WTC11 (cell line): Measurements from ENCODE around the gene ENHO. TPM values are rescaled to one million over a fixed set of nuclear protein-coding genes. Genes with fewer than 3 reads are reported as not detected.

Source experiments
- ATAC-seq: fragments of 200-7000 bp; cut with Tn5 transposase; 2 replicates; pipeline ENCODE4 v1.10.0; 2021; ENCODE audit warnings: mild to moderate bottlenecking, moderate library complexity
- CTCF ChIA-PET: fragments of 300-600 bp; sonication (Branson Sonifier 250); formaldehyde crosslinking; loops from one replicate; lab custom pipeline; 2021; ENCODE audit warnings: antibody characterized with exemption; lab: Charles Lee
- POLR2A ChIA-PET: fragments of 350-600 bp; sonication (Branson Sonifier 250); formaldehyde crosslinking; loops from one replicate; lab custom pipeline; 2021; ENCODE audit warnings: antibody characterized with exemption; lab: Charles Lee
- DNase-seq: peaks from one replicate; pipeline ENCODE4 v3.0.0; 2021; ENCODE audit warnings: low spot score
- H3K27ac Mint-ChIP-seq: 2 replicates; pipeline ENCODE4 v1.8.0; 2021; ENCODE audit warnings: mixed read lengths
- H3K27me3 Mint-ChIP-seq: 2 replicates; pipeline ENCODE4 v1.8.0; 2021; ENCODE audit warnings: low read depth, mild to moderate bottlenecking, moderate library complexity, mixed read lengths
- H3K36me3 Mint-ChIP-seq: 2 replicates; pipeline ENCODE4 v1.8.0; 2021; ENCODE audit warnings: mixed read lengths
- H3K4me1 Mint-ChIP-seq: 2 replicates; pipeline ENCODE4 v1.8.0; 2022; ENCODE audit warnings: mixed read lengths
- H3K4me3 Mint-ChIP-seq: 2 replicates; pipeline ENCODE4 v1.8.0; 2021; ENCODE audit warnings: mild to moderate bottlenecking, moderate library complexity, mixed read lengths
- H3K9me3 Mint-ChIP-seq: 2 replicates; pipeline ENCODE4 v1.8.0; 2021; ENCODE audit warnings: mixed read lengths
- ATF1 ChIP-seq: sonication (generic); formaldehyde crosslinking; IDR thresholded peaks from 2 replicates; pipeline ENCODE4 v1.8.1; 2023; ENCODE audit warnings: mild to moderate bottlenecking, moderate library complexity, missing genetic modification reagents
- FOXK1 ChIP-seq: sonication (generic); formaldehyde crosslinking; IDR thresholded peaks from 2 replicates; pipeline ENCODE4 v1.8.0; 2022; ENCODE audit warnings: mild to moderate bottlenecking, moderate library complexity, missing genetic modification reagents
- GRHL2 ChIP-seq: fragments of 250-450 bp; sonication (Bioruptor Pico); IDR thresholded peaks from 2 replicates; pipeline ENCODE4 v1.8.0; 2022; ENCODE audit warnings: mild to moderate bottlenecking, moderate library complexity; ENCODE audit not compliant: insufficient replicate concordance, severe bottlenecking
- GTF2I ChIP-seq: fragments of 250-450 bp; sonication (Bioruptor Pico); conservative IDR thresholded peaks from 2 replicates; pipeline ENCODE4 v1.4.0; 2021; ENCODE audit warnings: mild to moderate bottlenecking
- JAZF1 ChIP-seq: fragments of 250-450 bp; sonication (Bioruptor Pico); IDR thresholded peaks from 2 replicates; pipeline ENCODE4 v1.9.0; 2021; ENCODE audit warnings: moderate library complexity, mild to moderate bottlenecking, inconsistent platforms
- NFE2L1 ChIP-seq: sonication (generic); formaldehyde crosslinking; IDR thresholded peaks from 2 replicates; pipeline ENCODE4 v1.8.1; 2023; ENCODE audit warnings: missing genetic modification reagents
- NFYB ChIP-seq: sonication (generic); formaldehyde crosslinking; conservative IDR thresholded peaks from 2 replicates; pipeline ENCODE4 v1.8.0; 2022; ENCODE audit warnings: low read depth, missing genetic modification reagents
- RELA ChIP-seq: sonication (generic); formaldehyde crosslinking; IDR thresholded peaks from 2 replicates; pipeline ENCODE4 v1.8.1; 2022; ENCODE audit warnings: missing genetic modification reagents, mild to moderate bottlenecking, borderline replicate concordance
- SP1 ChIP-seq: sonication (generic); formaldehyde crosslinking; conservative IDR thresholded peaks from 2 replicates; pipeline ENCODE4 v1.8.1; 2022; ENCODE audit warnings: missing genetic modification reagents
- ZNF317 ChIP-seq: sonication (generic); formaldehyde crosslinking; IDR thresholded peaks from 2 replicates; pipeline ENCODE4 v1.8.1; 2023; ENCODE audit warnings: low read depth, mild to moderate bottlenecking, moderate library complexity, missing genetic modification reagents, borderline replicate concordance
- ZNF396 ChIP-seq: fragments of 250-450 bp; sonication (Bioruptor Pico); IDR thresholded peaks from 2 replicates; pipeline ENCODE4 v1.8.0; 2021; ENCODE audit warnings: mild to moderate bottlenecking, moderate library complexity, borderline replicate concordance
- total RNA-seq: library from RNA; stranded (reverse); gene quantifications from 3 replicates; pipeline ENCODE4 v1.2.3, GENCODE V29; 2021
- TF ChIP-seq, protein P1 (sequence below): fragments of 250-450 bp; sonication (Bioruptor Pico); IDR thresholded peaks from 2 replicates; pipeline ENCODE4 v1.9.0; 2021; ENCODE audit warnings: moderate library complexity, mild to moderate bottlenecking, inconsistent platforms, borderline replicate concordance
- TF ChIP-seq, protein P2 (sequence below): fragments of 250-450 bp; sonication (Bioruptor Pico); IDR thresholded peaks from 2 replicates; pipeline ENCODE4 v1.9.0; 2021; ENCODE audit warnings: mild to moderate bottlenecking
- TF ChIP-seq, protein P3 (sequence below): fragments of 250-450 bp; sonication (Bioruptor Pico); IDR thresholded peaks from 2 replicates; pipeline ENCODE4 v1.9.0; 2021; ENCODE audit warnings: mild to moderate bottlenecking
- TF ChIP-seq, protein P4 (sequence below): fragments of 250-450 bp; sonication (Bioruptor Pico); IDR thresholded peaks from 2 replicates; pipeline ENCODE4 v1.9.0; 2021; ENCODE audit warnings: mild to moderate bottlenecking, borderline replicate concordance
- TF ChIP-seq, protein P5 (sequence below): fragments of 250-450 bp; sonication (Bioruptor Pico); conservative IDR thresholded peaks from 2 replicates; pipeline ENCODE4 v1.9.0; 2021; ENCODE audit warnings: mild to moderate bottlenecking
- TF ChIP-seq, protein P6 (sequence below): sonication (generic); formaldehyde crosslinking; conservative IDR thresholded peaks from 2 replicates; pipeline ENCODE4 v1.8.1; 2022; ENCODE audit warnings: mild to moderate bottlenecking, missing genetic modification reagents

ENHO gene
- total RNA-seq, 1 experiment from 2014 or later = 28.3 TPM

DNA sequence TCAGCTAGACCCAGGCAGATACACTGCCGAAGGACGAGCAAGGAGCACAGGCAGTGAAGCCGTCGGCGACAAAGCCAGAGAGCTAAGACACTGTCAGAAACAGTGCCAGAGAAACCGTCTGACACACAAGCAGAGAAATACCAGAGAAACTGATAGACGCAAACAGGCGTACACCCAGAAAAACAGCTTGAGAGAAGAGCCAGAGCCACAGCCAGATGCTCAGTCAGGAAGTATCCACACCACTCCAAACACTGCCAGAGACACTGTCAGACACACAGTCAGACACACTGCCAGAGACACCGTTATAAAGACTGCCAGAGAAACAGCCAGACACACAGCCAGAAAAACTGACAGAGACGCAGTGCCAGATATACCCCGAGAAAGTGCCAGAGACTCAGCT lies 47.6 kb upstream of the ENHO start:
- Mint-ChIP-seq H3K27ac (0 out of 2 replicates have a peak overlapping the region, but pooled peaks have one; percentile 13), H3K4me1 (peaks cover 27% of the 10 kb centered on the region)
- TF ChIP-seq ATF1 (CRISPR knock-in tag) = no peak
- no peak for TF ChIP-seq GTF2I (CRISPR knock-in tag)
- TF ChIP-seq, protein P1, sequence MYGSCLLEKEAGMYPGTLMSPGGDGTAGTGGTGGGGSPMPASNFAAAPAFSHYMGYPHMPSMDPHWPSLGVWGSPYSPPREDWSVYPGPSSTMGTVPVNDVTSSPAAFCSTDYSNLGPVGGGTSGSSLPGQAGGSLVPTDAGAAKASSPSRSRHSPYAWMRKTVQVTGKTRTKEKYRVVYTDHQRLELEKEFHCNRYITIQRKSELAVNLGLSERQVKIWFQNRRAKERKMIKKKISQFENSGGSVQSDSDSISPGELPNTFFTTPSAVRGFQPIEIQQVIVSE (CRISPR knock-in tag) = no peak
- no peak for TF ChIP-seq GRHL2
- no peak for TF ChIP-seq ZNF317
- TF ChIP-seq FOXK1 (CRISPR knock-in tag) = no peak
- no peak for TF ChIP-seq ZNF396 (CRISPR knock-in tag)
- TF ChIP-seq, protein P2, sequence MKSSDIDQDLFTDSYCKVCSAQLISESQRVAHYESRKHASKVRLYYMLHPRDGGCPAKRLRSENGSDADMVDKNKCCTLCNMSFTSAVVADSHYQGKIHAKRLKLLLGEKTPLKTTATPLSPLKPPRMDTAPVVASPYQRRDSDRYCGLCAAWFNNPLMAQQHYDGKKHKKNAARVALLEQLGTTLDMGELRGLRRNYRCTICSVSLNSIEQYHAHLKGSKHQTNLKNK (CRISPR knock-in tag) = no peak
- no peak for TF ChIP-seq NFE2L1 (CRISPR knock-in tag)
- TF ChIP-seq, protein P3, sequence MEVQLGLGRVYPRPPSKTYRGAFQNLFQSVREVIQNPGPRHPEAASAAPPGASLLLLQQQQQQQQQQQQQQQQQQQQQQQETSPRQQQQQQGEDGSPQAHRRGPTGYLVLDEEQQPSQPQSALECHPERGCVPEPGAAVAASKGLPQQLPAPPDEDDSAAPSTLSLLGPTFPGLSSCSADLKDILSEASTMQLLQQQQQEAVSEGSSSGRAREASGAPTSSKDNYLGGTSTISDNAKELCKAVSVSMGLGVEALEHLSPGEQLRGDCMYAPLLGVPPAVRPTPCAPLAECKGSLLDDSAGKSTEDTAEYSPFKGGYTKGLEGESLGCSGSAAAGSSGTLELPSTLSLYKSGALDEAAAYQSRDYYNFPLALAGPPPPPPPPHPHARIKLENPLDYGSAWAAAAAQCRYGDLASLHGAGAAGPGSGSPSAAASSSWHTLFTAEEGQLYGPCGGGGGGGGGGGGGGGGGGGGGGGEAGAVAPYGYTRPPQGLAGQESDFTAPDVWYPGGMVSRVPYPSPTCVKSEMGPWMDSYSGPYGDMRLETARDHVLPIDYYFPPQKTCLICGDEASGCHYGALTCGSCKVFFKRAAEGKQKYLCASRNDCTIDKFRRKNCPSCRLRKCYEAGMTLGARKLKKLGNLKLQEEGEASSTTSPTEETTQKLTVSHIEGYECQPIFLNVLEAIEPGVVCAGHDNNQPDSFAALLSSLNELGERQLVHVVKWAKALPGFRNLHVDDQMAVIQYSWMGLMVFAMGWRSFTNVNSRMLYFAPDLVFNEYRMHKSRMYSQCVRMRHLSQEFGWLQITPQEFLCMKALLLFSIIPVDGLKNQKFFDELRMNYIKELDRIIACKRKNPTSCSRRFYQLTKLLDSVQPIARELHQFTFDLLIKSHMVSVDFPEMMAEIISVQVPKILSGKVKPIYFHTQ (CRISPR knock-in tag) = no peak
- TF ChIP-seq NFYB (CRISPR knock-in tag) = no peak
- TF ChIP-seq, protein P4, sequence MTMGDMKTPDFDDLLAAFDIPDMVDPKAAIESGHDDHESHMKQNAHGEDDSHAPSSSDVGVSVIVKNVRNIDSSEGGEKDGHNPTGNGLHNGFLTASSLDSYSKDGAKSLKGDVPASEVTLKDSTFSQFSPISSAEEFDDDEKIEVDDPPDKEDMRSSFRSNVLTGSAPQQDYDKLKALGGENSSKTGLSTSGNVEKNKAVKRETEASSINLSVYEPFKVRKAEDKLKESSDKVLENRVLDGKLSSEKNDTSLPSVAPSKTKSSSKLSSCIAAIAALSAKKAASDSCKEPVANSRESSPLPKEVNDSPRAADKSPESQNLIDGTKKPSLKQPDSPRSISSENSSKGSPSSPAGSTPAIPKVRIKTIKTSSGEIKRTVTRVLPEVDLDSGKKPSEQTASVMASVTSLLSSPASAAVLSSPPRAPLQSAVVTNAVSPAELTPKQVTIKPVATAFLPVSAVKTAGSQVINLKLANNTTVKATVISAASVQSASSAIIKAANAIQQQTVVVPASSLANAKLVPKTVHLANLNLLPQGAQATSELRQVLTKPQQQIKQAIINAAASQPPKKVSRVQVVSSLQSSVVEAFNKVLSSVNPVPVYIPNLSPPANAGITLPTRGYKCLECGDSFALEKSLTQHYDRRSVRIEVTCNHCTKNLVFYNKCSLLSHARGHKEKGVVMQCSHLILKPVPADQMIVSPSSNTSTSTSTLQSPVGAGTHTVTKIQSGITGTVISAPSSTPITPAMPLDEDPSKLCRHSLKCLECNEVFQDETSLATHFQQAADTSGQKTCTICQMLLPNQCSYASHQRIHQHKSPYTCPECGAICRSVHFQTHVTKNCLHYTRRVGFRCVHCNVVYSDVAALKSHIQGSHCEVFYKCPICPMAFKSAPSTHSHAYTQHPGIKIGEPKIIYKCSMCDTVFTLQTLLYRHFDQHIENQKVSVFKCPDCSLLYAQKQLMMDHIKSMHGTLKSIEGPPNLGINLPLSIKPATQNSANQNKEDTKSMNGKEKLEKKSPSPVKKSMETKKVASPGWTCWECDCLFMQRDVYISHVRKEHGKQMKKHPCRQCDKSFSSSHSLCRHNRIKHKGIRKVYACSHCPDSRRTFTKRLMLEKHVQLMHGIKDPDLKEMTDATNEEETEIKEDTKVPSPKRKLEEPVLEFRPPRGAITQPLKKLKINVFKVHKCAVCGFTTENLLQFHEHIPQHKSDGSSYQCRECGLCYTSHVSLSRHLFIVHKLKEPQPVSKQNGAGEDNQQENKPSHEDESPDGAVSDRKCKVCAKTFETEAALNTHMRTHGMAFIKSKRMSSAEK = no peak
- TF ChIP-seq, protein P5, sequence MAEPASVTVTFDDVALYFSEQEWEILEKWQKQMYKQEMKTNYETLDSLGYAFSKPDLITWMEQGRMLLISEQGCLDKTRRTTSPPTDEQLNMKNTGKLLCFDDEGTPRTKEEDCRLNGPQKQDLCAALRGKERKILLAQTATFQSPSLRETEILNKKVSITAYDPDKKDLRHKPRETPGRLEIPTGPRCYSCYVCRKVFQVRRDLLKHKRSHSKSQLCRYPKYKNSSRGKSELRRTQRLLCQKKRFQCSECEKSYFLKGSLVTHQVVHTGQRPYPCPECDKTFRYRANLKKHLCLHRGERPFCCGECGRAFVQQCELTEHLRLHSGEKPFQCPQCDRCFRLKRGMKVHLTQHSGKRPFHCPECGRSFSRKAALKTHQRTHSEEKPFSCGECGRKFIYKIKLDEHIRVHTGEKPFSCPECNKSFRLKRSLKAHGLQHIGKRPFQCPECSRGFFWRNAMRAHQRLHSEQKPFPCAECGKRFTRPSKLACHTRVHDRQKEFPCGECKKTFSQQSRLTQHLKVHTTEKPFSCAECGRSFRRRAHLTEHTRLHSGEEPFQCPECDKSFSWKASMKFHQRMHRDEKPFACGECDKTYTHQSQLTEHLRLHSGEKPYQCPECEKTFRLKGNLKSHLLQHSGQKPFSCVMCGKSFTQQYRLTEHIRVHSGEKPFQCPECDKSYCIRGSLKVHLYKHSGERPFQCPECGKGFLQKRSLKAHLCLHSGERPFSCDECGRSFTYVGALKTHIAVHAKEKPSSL = no peak
- no peak for TF ChIP-seq RELA (CRISPR knock-in tag)
- no peak for TF ChIP-seq JAZF1 (CRISPR knock-in tag)
- TF ChIP-seq, protein P6, sequence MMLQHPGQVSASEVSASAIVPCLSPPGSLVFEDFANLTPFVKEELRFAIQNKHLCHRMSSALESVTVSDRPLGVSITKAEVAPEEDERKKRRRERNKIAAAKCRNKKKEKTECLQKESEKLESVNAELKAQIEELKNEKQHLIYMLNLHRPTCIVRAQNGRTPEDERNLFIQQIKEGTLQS (CRISPR knock-in tag) = no peak
- TF ChIP-seq SP1 (CRISPR knock-in tag) = no peak
- TF ChIP-seq, all 79 proteins: peak for 0
- ChIA-PET CTCF (interaction anchor here (1.1 to 2.1 kb wide), 6 partner anchors 8 to 167 kb away, joined by 3 to 16 read pairs (median 8); no protein-coding TSS in a partner anchor), POLR2A (interaction anchor here (0.8 kb wide), 1 partner anchor 12 kb away, joined by 3 read pairs; no protein-coding TSS in a partner anchor)
- no peaks in the 10 kb centered on the region for H3K36me3 Mint-ChIP-seq
- ATAC-seq (no peak), DNase-seq (no peak)
- H3K4me3 Mint-ChIP-seq = no peak overlapping the region
- H3K9me3 Mint-ChIP-seq = no peaks in the 10 kb centered on the region
- peaks cover 2% of the 10 kb centered on the region; the same call in 1 of the 2 replicates for H3K27me3 Mint-ChIP-seq
